Activated gamma-delta T cell (primary cell): ENCODE measurements around the gene DGKH.
"Not testable (repeated sequence)": the region's sequence is repeated elsewhere in the genome, so short reads cannot be mapped to it uniquely, and the experiment has no call there.

Experiments
- DNase-seq: peaks from one replicate; lab custom pipeline; 2025; lab: John Stamatoyannopoulos, UW

Gene DGKH

DNA sequence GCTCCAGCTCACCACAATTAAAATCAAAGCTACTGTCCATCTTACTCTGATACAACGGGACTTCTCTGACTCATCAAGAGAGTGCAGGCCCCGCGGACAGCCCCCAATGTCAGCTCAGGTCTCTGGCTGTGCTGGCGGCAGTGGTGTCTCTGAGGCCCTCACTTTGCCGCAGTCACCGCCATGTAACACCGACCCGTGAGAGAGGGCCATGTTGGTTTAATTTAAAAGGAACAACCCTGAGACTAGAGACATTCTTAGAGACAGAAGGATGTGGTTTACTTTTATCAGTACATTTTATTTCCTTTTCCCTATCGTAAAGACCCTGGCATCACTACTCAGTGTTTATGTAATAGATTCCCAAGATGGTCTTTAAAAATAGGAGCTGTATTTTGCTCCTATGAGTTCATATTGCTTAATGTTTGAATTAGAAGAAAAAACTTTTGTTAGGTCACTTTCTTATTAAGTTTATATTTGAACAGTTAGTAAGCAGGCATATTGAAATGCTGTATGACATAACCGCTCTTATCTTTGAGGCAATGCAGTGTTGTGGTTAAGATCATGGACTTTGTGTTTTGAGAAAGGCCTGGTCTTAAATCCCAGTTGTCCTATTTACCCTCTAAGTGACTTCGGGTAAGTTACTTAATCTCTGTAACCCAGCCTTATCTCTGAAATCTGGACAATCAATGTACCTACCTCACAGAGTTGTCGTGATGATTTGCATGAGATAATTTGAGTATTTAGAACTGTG, 23.4 kb downstream of the DGKH start:
- no peak for DNase-seq

GRCh38 chr13:42073683-42074082, 25.2 kb downstream of the DGKH start:
- no peak for DNase-seq

GRCh38 chr13:42075517-42075916, 27.1 kb downstream of the DGKH start:
- no peak for DNase-seq

DNA sequence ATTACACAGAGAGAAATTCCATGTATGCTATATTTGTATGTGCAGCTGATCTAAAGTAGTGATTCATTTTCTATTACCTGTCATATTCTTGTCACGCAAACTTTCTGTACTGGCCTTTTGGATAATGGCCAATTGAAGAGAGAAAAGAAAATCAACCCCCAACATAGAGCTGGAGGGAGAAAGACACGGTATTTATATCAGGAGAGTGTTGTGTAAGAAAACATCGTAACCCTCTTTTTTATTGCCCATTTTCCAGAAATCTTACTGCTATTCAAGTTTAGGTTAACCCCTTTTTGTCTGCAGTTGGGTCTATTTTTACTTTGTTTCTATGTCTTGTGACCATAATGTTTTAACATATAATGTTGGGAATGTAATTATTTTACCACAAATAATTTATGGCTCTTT, 27.9 kb downstream of the DGKH start:
- no peak for DNase-seq

DNA sequence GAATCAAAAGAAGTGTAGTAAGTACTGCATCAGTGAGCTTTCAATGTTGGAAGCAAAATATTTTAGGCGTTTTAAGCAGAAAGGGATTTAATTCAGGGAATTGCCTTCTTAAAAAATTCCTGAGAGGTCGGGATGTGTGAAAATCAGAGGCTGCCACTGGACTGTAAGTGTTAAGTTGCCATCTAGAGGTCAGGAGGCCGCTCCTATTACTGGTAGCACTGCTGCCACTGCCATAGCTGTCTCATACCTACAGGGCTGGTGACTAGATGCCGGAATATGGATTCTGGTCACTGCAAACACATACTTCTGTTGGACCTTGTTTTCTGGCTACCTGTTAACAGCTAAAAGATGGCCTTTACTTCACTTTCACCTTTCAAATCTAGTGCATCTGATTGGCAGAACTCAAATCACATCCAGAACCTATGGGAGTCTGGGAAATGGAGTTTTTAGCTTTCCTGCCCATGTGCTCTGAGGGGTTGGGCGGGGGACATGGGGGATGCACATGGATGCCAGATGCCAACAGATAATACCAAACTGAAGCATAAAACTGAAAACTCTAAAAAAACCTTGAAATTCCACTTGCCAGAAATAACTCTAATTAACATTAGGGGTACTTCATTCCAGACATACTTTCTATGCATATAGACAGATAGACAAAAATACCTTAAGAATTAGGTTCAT, 29.8 kb downstream of the DGKH start:
- DNase-seq: no peak

DNA sequence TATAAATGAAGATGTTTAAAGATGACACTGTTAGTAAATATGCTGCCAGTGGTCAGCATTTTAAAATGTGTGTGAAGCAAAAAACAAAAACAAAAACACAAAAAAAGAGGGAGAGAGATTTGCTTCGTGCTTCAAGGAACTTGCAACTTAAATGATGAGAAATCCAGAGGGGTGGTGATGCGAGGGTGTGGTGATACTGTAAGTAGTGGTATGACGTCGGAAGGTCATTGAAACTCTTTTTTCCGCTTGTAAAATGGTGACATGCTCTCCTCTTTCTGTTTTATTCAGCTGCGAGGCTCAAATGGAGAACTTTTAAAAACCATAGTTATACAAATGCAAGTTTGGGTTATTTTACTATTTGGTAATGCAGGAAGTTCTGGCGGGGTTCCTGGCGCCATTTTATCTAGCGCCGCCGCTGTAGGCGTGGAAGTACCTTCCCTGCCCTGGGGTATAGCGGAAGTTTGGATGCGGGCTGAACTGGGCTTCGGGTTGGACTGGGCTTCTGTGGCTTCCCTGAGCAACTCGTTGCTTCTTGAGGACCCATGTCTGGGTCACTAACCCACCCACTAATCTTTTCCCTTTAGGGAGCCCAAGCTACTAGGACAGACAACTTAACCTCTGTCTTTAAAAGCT, 34.8 kb downstream of the DGKH start:
- DNase-seq: no peak

GRCh38 chr13:42084722-42085121, 36.3 kb downstream of the DGKH start:
- no peak for DNase-seq

- no peak for DNase-seq
Measured at GRCh38 chr13:42086582-42086981, 38.1 kb downstream of the DGKH start.

- no peak for DNase-seq
Measured at GRCh38 chr13:42094516-42095040, 46.1 kb downstream of the DGKH start.

GRCh38 chr13:42096222-42096621, 47.8 kb downstream of the DGKH start:
- DNase-seq: not testable (repeated sequence)

DNA sequence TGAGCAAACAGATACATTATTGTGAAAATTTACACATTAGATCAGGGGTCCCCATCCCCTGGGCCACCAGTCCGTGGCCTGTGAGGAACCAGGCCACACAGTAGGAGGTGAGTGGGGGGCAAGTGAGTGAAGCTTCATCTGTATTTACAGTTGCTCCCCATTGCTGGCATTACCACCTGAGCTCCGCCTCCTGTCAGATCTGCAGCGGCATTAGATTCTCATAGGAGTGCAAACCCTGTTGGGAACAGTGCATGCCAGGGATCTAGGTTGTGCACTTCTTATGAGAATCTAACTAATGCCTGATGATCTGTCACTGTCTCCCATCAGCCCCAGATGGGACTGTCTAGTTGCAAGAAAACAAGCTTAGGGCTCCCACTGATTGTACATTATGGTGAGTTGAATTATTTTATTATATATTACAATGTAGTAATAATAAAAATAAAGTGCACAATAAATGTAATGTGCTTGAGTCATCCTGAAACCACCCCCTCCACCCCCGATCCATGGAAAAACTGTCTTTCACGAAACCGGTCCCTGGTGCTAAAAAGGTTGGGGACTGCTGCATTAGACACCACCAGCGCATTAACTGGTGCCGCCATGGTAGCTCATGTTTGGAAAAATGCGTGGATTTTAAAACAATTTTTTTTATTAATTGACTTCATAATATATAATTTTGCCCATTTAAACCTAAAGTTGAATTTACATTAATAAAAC, 51.7 kb downstream of the DGKH start:
- no peak for DNase-seq

- no peak for DNase-seq
Measured at GRCh38 chr13:42100960-42101359, 52.5 kb downstream of the DGKH start.

DNA sequence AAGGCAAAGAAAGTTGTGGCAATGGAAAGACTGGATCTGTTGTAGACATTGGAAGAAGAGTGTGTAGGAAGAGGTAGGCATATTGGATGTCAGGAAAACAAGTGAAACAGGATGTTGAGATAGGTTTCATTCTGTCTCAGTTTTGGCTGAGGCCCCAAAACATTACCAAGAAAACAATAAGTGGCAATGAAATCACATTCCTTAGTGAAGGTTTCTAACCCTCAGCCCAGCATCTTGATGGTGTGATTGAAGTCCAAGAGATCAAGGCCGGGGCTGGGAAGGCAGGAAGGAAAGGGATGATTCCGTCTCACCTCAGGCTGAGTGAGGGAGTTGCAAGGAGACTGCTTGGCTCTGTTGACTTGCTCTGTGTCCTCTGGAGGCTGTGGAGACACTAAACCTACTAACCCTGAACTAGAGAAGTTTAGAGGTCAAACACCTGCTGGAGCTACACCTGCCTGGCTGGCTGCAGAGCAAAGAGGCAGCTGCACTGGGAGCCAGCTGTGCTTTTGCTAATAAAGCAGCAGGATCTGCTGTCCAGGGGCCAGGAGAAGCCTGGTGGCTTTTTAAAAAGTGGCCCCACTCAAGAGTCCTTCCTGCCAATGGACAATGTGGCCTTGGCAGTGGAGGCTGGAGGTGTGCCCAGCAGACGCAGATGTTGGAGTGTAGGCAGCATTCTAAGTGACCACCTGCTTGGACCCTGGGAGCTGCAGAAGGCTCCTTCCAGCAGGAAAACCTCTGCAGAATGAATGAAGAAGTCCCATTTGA, 53.6 kb downstream of the DGKH start:
- no peak for DNase-seq

- DNase-seq: no peak
Measured at GRCh38 chr13:42102961-42103865, 54.8 kb downstream of the DGKH start.

DNA sequence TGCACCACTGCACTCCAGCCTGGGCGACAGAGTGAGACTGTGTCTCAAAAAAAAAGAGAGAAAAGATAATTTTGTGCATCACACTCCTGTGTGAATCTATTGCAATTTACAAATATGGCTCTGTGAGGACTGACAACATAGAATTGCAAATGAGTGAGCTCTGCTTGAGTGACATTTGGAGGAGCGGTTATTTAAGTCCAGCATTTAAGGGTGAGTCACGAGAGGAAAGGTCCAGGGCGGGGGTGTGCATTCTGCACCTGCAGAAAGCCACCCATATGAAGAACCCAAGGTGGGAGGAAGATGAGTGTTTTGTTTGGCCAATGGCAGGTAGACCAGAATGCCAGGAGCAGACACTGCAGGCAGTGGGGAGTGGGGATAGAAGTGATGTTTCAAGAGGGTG, 58.5 kb downstream of the DGKH start:
- no peak for DNase-seq

GRCh38 chr13:42107421-42107820, 59.0 kb downstream of the DGKH start:
- no peak for DNase-seq

DNA sequence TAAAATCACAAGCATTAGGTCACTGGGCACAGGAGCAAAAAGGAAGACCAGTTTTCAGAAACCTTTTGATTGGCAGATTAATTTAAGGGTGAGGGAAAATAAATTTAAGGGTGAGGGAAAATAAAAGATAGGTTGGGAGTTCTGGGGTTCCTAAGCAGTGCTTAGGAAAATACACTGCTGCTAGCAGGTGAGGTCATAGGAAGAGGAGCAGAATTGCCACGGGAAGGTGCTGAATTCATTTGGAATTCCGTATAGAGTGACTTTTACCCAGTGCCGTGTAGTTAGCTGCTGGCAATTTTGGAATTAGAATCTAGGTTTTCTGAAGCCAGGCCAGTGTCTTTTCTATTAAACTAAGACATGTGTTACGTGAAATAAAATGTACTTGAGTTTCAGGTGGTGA, 59.8 kb downstream of the DGKH start:
- DNase-seq: no peak

GRCh38 chr13:42109957-42110356, 61.5 kb downstream of the DGKH start:
- no peak for DNase-seq

- DNase-seq: no peak
Measured at GRCh38 chr13:42110410-42111155, 62.1 kb downstream of the DGKH start.

DNA sequence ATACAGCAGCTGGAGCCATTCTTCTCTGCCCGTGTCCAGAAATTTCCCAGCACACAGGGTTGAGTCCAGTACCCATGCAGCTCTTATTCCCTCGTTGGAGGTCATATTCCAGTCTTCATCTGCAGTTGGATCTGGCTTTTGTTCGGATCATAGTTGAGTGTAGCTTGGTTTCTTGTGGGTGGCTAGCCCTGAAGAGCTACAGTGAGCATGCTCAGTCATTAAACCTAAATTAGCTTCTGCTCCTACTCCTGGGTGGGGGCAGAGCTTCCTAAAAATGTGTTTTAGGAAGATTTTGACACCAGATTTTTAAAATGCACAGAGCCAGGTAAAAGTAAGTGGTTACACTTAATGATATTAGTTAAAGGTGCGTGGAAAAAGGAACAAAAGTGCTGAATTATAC, 64.4 kb downstream of the DGKH start:
- no peak for DNase-seq
